CD4-positive, alpha-beta T cell (primary cell): ENCODE data around the gene ENDOG. TPM values are rescaled to one million over a fixed set of nuclear protein-coding genes. Genes with fewer than 3 reads are reported as not detected.
"Not testable (repeated sequence)": the region's sequence is repeated elsewhere in the genome, so short reads cannot be mapped to it uniquely, and the experiment has no call there.

Experiments used
- ATAC-seq: fragments of 200-7000 bp; cut with Tn5 transposase; one replicate; pipeline ENCODE4 v1.10.0; 2022; ENCODE audit warnings: mild to moderate bottlenecking; ENCODE audit not compliant: poor library complexity
- CTCF ChIA-PET: fragments of 350-600 bp; sonication (Branson Sonifier 250); formaldehyde crosslinking; loops from one replicate; lab custom pipeline; 2021; ENCODE audit warnings: antibody characterized with exemption, inconsistent platforms; lab: Charles Lee
- POLR2A ChIA-PET: fragments of 350-600 bp; sonication (Branson Sonifier 250); formaldehyde crosslinking; loops from one replicate; lab custom pipeline; 2021; ENCODE audit warnings: antibody characterized with exemption, inconsistent platforms; lab: Charles Lee
- DNase-seq, 14 experiments: peaks; one replicate each; pipeline ENCODE4 v3.0.0-alpha.2; 2013 to 2020; ENCODE audit warnings: mixed read lengths in 2 of 14
- H3K27ac ChIP-seq, 2 donors: one replicate each; pipeline versions ENCODE4 v1.5.1 to v1.7.0; 2013; ENCODE audit warnings: low read length in 2 of 2, low read depth in 1 of 2, mild to moderate bottlenecking in 1 of 2
- H3K27me3 ChIP-seq, 2 experiments: 1 replicate in 1 of 2; 2 replicates in 1 of 2; pipeline versions ENCODE4 v1.6.1 to v1.7.0; 2013; ENCODE audit warnings: low read length in 2 of 2, control low read depth in 1 of 2, mild to moderate bottlenecking in 1 of 2, moderate library complexity in 1 of 2; ENCODE audit not compliant: insufficient read depth in 2 of 2, control insufficient read depth in 1 of 2
- H3K36me3 ChIP-seq: one replicate; pipeline ENCODE4 v1.6.1; 2013; ENCODE audit warnings: low read length, control low read depth; ENCODE audit not compliant: insufficient read depth
- H3K4me1 ChIP-seq: one replicate; pipeline ENCODE4 v1.6.1; 2013; ENCODE audit warnings: low read length, control low read depth; ENCODE audit not compliant: insufficient read depth
- H3K4me3 ChIP-seq: one replicate; pipeline ENCODE4 v1.5.1; 2013; ENCODE audit warnings: mild to moderate bottlenecking, low read length, moderate library complexity
- H3K9me3 ChIP-seq, 2 experiments: 1 replicate in 1 of 2; 2 replicates in 1 of 2; pipeline versions ENCODE4 v1.6.1 to v1.7.0; 2013; ENCODE audit warnings: low read length in 2 of 2, mild to moderate bottlenecking in 2 of 2, control low read depth in 1 of 2, moderate library complexity in 1 of 2; ENCODE audit not compliant: control insufficient read depth in 1 of 2, insufficient read depth in 1 of 2
- H3K27ac Mint-ChIP-seq: one replicate; pipeline ENCODE4 v1.8.0; 2020; ENCODE audit warnings: mixed read lengths
- H3K27me3 Mint-ChIP-seq: one replicate; pipeline ENCODE4 v1.8.0; 2021; ENCODE audit warnings: mixed read lengths
- H3K36me3 Mint-ChIP-seq: one replicate; pipeline ENCODE4 v1.8.0; 2021; ENCODE audit warnings: low read depth, mixed read lengths
- H3K4me1 Mint-ChIP-seq: one replicate; pipeline ENCODE4 v1.8.0; 2021; ENCODE audit warnings: low read depth, mixed read lengths
- H3K4me3 Mint-ChIP-seq: one replicate; pipeline ENCODE4 v1.8.0; 2020; ENCODE audit warnings: mild to moderate bottlenecking, mixed read lengths
- H3K9me3 Mint-ChIP-seq: one replicate; pipeline ENCODE4 v1.8.0; 2020; ENCODE audit warnings: mixed read lengths
- intact Hi-C, 2 experiments: fragments of 100-400 bp; cut with DNase I in 1 of 2; cut with micrococcal nuclease in 1 of 2; formaldehyde crosslinking; loops; one replicate each; pipeline versions ENCODE4 v1.15.1 to v1.9.0; 2023 to 2025; cut with DNase I, micrococcal nuclease
- total RNA-seq, 174 experiments: library from RNA in 2 of 174; stranded (reverse) in 2 of 174; gene quantifications; one replicate each; pipeline ENCODE4 v1.2.3 and lab custom pipeline; 2021 to 2026
- TF ChIP-seq, protein P1 (sequence below): fragments of 200-600 bp; IDR thresholded peaks from one replicate; pipeline ENCODE4 v1.8.0; 2022; ENCODE audit warnings: antibody characterized with exemption, mild to moderate bottlenecking

The ENDOG gene
- total RNA-seq, 2 experiments from 2014 or later: 3.2 to 3.7 TPM

DNA sequence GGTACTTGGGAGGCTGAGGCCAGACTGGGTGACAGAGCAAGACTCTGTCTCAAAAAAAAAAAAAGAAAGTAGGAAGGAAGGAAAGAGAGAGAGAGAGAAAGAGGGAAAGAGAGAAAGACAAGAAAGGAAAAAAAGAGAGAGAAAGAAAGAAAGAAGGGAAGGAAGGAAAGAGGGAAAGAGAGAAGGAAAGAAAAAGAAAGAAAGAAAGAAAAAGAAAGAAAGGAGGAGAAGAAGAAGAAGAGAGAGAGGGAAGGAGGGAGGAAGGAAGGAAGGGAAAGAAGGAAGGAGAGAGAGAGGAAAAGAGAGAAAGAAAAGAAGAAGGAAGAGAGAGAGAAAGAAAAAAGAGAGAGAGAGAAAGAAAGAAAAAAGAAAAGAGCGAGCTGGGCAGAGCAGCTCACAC, 43.5 kb upstream of the ENDOG start:
- Mint-ChIP-seq H3K4me3 (no peak overlapping the region), H3K4me1 (peaks cover 16% of the 10 kb centered on the region), H3K9me3 (no peaks in the 10 kb centered on the region), H3K36me3 (peaks cover 6% of the 10 kb centered on the region), H3K27ac (no peak overlapping the region), H3K27me3 (no peaks in the 10 kb centered on the region)
- DNase-seq: no peak
- Histone ChIP-seq H3K27me3 (no peaks in the 10 kb centered on the region), H3K9me3 (peaks cover 0 to 6% of the 10 kb centered on the region in 2 experiments), H3K4me1 (peaks cover 21% of the 10 kb centered on the region), H3K27ac (no peak overlapping the region), H3K36me3 (no peaks in the 10 kb centered on the region), H3K4me3 (no peak overlapping the region)
- ATAC-seq: no peak
- ChIA-PET POLR2A (no interaction called here), CTCF (no interaction called here)
- intact Hi-C loops: loop anchor here (5.0 to 10.0 kb wide), 5 partner anchors 50 to 403 kb away; partner anchors contain the start of genes DYNC2I2 (in 1 of the 2), KYAT1 (in 1 of the 2), LRRC8A (in 1 of the 2) and PKN3 (in 1 of the 2)
- TF ChIP-seq, protein P1, sequence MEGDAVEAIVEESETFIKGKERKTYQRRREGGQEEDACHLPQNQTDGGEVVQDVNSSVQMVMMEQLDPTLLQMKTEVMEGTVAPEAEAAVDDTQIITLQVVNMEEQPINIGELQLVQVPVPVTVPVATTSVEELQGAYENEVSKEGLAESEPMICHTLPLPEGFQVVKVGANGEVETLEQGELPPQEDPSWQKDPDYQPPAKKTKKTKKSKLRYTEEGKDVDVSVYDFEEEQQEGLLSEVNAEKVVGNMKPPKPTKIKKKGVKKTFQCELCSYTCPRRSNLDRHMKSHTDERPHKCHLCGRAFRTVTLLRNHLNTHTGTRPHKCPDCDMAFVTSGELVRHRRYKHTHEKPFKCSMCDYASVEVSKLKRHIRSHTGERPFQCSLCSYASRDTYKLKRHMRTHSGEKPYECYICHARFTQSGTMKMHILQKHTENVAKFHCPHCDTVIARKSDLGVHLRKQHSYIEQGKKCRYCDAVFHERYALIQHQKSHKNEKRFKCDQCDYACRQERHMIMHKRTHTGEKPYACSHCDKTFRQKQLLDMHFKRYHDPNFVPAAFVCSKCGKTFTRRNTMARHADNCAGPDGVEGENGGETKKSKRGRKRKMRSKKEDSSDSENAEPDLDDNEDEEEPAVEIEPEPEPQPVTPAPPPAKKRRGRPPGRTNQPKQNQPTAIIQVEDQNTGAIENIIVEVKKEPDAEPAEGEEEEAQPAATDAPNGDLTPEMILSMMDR: no peak

DNA sequence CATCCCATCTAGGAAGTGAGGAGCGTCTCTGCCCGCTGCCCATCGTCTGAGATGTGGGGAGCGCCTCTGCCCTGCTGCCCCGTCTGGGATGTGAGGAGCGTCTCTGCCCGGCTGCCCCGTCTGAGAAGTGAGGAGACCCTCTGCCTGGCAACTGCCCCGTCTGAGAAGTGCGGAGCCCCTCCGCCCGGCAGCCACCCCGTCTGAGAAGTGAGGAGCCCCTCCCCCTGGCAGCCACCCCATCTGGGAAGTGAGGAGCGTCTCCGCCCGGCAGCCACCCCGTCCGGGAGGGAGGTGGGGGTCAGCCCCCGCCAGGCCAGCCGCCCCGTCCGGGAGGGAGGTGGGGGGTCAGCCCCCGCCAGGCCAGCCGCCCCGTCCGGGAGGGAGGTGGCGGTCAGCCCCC, 38.2 kb upstream of the ENDOG start:
- DNase-seq, ATAC-seq, H3K9me3 Mint-ChIP-seq, H3K27me3 Mint-ChIP-seq, H3K4me3 Mint-ChIP-seq, H3K27ac Mint-ChIP-seq, H3K4me1 ChIP-seq, CTCF ChIA-PET, H3K27me3 ChIP-seq, H3K4me1 Mint-ChIP-seq, H3K36me3 ChIP-seq, H3K36me3 Mint-ChIP-seq, H3K9me3 ChIP-seq, H3K4me3 ChIP-seq, H3K27ac ChIP-seq, POLR2A ChIA-PET: not testable (repeated sequence)
- intact Hi-C loops: loop anchor here in 1 of 2 experiments (10.0 kb wide), 1 partner anchor 325 kb away; the partner anchor contains the start of gene ODF2

DNA sequence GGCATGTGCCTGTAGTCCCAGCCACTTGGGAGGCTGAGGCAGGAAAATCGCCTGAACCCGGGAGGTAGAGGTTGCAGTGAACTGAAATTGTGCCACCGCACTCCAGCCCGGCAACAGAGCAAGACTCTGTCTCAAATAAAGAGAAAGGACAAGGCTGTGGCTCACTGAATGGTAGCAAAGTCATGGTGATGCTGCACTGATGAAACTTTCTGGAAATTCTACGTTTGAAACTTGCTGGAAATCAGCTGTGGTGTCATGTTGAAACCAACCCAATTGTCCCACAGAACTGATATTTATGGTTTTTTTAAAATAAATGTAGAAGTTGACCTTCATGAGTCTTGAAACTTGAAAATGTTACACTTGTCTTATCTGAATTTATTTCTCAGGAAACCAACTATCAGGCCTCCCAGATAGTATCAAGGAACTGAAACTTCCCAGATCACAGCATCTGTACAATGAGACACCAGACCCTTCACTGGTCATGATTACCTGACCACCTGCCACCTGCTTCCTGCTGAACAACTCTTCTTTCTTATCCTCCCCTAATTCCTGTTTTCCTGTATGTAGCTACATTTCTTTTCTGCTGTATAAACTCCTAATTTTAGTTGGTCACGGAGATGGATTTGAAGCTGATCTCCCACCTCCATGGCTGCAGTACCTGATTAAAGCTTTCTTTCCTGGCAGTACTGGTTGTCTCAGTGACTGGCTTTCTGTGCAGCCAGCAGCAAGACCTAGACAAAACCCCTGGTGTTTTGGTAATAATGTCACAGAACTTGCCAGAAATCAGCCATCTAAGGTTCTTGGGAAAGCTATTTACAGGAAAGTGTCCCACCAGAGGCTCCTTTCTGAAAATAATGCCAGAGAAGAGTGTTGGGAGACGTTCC, 36.9 kb upstream of the ENDOG start:
- H3K27me3 Mint-ChIP-seq: no peaks in the 10 kb centered on the region
- no peak overlapping the region for H3K4me3 Mint-ChIP-seq
- H3K27me3 ChIP-seq: no peaks in the 10 kb centered on the region
- H3K9me3 ChIP-seq: peaks cover 0 to 3% of the 10 kb centered on the region in 2 experiments
- no peaks in the 10 kb centered on the region for H3K36me3 Mint-ChIP-seq
- H3K36me3 ChIP-seq: no peaks in the 10 kb centered on the region
- ATAC-seq (no peak), DNase-seq (no peak)
- H3K4me3 ChIP-seq: no peak overlapping the region
- intact Hi-C loops: loop anchor here in 1 of 2 experiments (10.0 kb wide), 1 partner anchor 327 kb away; the partner anchor contains the start of gene ODF2
- no peaks in the 10 kb centered on the region for H3K9me3 Mint-ChIP-seq
- H3K27ac ChIP-seq: no peak overlapping the region
- ChIA-PET CTCF (no interaction called here), POLR2A (interaction anchor here (1.0 kb wide), 1 partner anchor 9 kb away, joined by 3 read pairs; no protein-coding TSS in a partner anchor)
- H3K4me1 ChIP-seq: peaks cover 7% of the 10 kb centered on the region
- TF ChIP-seq, protein P1: no peak
- no peak overlapping the region for H3K27ac Mint-ChIP-seq
- no peaks in the 10 kb centered on the region for H3K4me1 Mint-ChIP-seq
